ENCODE results near the gene PHYKPL. TPM values are rescaled to one million over a fixed set of nuclear protein-coding genes. Genes with fewer than 3 reads are reported as not detected.

Gene PHYKPL
- total and polyA plus RNA-seq, 2 donors (not counting 3 experiments of a cell fraction or from before 2014, with no cell fraction given): 71.7 to 81.7 TPM

- H4K20me1 ChIP-seq (replicated peaks; ENCODE audit: control insufficient read depth, extremely low read depth, insufficient read depth, low read length): no peaks in the 10 kb centered on the region
- H3K4me2 ChIP-seq (ENCODE audit: insufficient read depth, low read length): no peak overlapping the region
- dilution Hi-C loops (cut with MboI; ENCODE audit: extremely low pct_ligation_motif_present, low sequenced_read_pairs): no loop called here
- no peak overlapping the region for H3K9ac ChIP-seq (replicated peaks; ENCODE audit: extremely low read depth, insufficient read depth, low read length)
- BruUV-seq (replicated peaks): no TSS peak
- no peaks in the 10 kb centered on the region for H3K79me2 ChIP-seq (ENCODE audit: control insufficient read depth, insufficient read depth, low read length)
- no peak overlapping the region for H3K27ac ChIP-seq (ENCODE audit: insufficient read depth, low read depth, low read length)
- POLR2A ChIA-PET: no interaction called here
- no peak overlapping the region for H3K4me3 ChIP-seq (replicated peaks in 1 of 3; ENCODE audit: insufficient read depth in 1 of 3, low read depth in 1 of 3, low read length in 3 of 3)
- H2AFZ ChIP-seq (ENCODE audit: low read depth, low read length): no peak overlapping the region
- FAIRE-seq: no peak
- no peak for DNase-seq (ENCODE audit: low read depth, low spot score)
- CTCF ChIA-PET: interaction anchor here (0.8 to 5.6 kb wide), 4 partner anchors 27 to 1217 kb away, joined by 3 to 65 read pairs (median 6); no protein-coding TSS in a partner anchor
- H3K27me3 ChIP-seq (ENCODE audit: control insufficient read depth in 2 of 2, insufficient read depth in 2 of 2, low read length in 2 of 2): no peaks in the 10 kb centered on the region
- no peaks in the 10 kb centered on the region for H3K36me3 ChIP-seq (ENCODE audit: control insufficient read depth in 2 of 2, extremely low read depth in 1 of 2, insufficient read depth in 2 of 2, low read length in 2 of 2)
- no peaks in the 10 kb centered on the region for H3K9me3 ChIP-seq (replicated peaks; ENCODE audit: control insufficient read depth, insufficient read depth, low read length)
- TF ChIP-seq, protein P1, sequence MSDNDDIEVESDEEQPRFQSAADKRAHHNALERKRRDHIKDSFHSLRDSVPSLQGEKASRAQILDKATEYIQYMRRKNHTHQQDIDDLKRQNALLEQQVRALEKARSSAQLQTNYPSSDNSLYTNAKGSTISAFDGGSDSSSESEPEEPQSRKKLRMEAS (IDR thresholded peaks at IDR 0.05; ENCODE audit: insufficient read depth, insufficient read length): no peak
- TF ChIP-seq FOS (IDR thresholded peaks at IDR 0.05; ENCODE audit: borderline replicate concordance, insufficient read depth, low read length) (no peak), POLR2AphosphoS5 (IDR thresholded peaks at IDR 0.05; ENCODE audit: insufficient read depth, low read depth, low read length) (no peak), EZH2 (IDR thresholded peaks at IDR 0.05; ENCODE audit: borderline replicate concordance, low read depth, low read length, severe bottlenecking) (no peak), MYC (IDR thresholded peaks at IDR 0.05; ENCODE audit: low read depth, low read length) (no peak), GATA2 (IDR thresholded peaks at IDR 0.05; ENCODE audit: insufficient read depth, insufficient read length, low read depth, low read length) (no peak), CTCF (IDR thresholded peaks at IDR 0.05; ENCODE audit: extremely low read depth in 1 of 2, insufficient read depth in 1 of 2, low read depth in 1 of 2, low read length in 2 of 2) (no peak), POLR2A (IDR thresholded peaks at IDR 0.05; ENCODE audit: low read depth, low read length) (no peak), JUN (IDR thresholded peaks at IDR 0.05; ENCODE audit: borderline replicate concordance, insufficient read depth, insufficient read length, low read depth) (no peak)
- intact Hi-C loops (cut with micrococcal nuclease): no loop called here
- no peaks in the 10 kb centered on the region for H3K4me1 ChIP-seq (ENCODE audit: control insufficient read depth, extremely low read depth, insufficient read depth, low read length)
- no peaks in the 10 kb centered on the region for H3K9me1 ChIP-seq (replicated peaks; ENCODE audit: control insufficient read depth, extremely low read depth, insufficient read depth, low read length)
These were observed 44.7 kb upstream of the PHYKPL start for GRCh38 chr5:178277346-178277745.
